Epidermal melanocyte (primary cell): ENCODE measurements around the gene CRB2.

ENCODE experiments used
- DNase-seq: peaks from one replicate; pipeline ENCODE4 v3.0.0; 2011; ENCODE audit warnings: low spot score; ENCODE audit not compliant: insufficient read length

Gene CRB2

DNA sequence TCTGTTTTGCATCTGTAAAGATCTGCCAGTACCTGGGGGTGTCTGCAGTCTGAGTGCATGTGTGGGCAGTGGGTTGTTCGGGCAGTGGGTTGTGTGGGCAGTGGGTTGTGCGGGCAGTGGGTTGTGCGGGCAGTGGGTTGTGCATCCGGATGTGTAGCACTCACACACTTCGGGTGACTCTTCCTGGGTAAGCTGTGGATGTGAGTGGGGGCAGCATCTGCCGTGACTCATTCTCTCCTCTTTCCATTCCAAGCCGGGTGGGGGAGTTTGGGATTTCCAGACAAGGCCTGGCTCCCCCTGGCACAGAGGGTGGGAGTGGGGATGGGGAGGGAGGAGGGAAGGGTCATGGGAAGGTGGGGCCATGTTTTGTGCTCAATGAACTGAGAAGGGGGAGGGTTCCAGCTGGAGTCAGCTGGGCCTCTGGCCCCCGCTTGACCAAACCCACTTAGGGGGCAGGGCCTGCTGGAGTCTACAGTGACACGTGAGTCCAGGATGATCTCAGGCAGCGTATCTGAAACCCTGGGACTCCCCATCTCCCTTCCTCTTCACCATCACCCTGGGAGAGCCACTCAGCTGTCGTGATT lies 8.3 kb downstream of the CRB2 start:
- DNase-seq: no peak

DNA sequence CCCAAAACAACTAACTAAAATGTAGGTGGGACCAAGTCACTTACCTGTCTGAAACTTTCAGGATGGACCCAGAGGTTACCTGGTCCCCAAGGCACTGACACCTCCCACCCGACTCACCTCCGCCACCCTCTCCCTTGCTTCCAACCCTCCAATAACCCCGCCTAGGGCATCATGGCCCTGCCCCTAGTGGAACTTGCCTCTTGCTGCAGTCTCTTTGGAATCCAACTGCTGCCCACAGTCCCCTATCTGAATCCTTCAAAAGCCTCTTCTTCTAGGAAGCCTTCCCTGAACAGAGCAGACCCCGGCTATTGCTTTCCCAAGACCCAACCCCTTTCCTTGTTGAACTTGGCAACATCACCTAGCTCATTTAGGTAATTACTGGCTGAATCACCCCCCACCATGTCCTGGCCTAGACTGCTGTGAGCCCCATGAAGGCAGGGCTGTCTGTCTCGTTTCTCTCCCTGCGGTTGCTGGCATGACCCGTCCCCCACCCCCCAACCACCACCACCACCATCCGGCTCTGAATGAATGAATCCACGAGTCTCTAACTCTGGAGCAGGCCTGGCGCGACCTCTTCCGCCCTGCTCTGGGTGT lies 9.4 kb downstream of the CRB2 start:
- no peak for DNase-seq

DNA sequence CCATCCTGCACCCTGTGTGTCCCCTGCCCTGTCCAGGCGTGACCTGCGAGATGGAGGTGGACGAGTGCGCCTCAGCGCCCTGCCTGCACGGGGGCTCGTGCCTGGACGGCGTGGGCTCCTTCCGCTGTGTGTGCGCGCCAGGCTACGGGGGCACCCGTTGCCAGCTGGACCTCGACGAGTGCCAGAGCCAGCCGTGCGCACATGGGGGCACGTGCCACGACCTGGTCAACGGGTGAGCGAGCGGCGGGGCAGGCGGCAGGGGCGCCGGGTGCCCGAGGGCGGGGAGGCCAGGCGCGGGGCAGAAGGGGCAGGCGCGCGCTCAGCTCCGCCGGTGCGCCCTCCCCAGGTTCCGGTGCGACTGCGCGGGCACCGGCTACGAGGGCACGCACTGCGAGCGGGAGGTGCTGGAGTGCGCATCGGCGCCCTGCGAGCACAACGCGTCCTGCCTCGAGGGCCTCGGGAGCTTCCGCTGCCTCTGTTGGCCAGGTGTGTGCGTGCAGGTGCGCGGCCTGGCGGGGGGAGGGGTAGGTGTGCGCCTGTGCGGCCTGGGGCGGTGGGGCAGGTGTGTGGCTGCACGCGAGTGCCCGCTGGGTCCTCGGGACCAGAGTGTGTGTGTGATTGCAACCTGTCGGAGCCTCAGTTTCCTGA lies 10.0 kb downstream of the CRB2 start:
- DNase-seq: no peak

DNA sequence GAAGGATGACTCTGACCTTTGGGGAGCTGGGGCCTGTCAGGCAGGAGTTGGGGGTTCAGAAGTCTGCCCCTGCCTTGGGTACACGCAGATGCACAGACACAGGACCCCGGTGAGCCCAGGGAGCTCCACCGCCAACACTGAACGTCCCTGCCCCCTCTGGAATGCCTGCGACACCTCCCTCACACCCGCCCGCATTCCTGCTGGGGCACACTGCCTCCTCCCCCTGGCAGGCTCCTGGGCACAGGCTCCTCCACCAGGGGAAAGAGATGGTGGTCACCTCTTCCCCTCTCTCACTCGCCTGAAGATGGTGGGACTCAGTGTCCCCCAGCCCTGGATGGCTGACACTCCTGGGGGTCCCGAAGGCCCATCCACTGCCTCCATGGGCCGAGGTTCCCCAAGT lies 12.0 kb downstream of the CRB2 start:
- DNase-seq: no peak

DNA sequence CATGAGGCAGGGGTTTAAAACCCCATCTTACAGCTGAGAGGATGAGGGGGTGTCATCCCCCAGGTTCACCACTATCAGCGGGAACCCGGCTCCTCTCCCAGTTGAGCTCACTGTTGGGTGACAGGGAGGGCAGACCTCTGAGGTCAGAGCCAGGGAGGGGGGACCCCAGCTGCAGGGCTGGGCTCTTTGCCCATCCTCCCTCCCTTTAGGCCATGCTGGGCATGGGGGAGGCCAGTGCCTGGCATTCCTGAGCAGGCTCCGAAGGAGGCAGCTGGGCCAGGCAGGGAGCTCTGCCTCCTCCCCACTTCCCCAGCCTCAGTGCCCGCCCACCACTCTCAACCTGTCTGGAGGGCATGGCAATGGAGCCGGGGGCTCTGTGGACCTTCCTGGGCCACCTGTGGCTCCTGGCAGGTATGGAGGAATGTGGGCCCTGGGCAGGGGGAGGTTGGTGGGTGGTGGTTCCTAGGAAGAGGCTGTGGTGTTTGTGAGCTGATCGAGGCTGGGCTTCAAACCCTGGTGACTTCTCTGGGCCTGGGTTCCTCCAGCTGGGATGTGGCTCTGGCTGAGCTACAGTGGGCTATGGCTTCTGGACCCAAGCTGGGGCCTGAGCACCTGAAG lies 12.6 kb downstream of the CRB2 start:
- no peak for DNase-seq

DNA sequence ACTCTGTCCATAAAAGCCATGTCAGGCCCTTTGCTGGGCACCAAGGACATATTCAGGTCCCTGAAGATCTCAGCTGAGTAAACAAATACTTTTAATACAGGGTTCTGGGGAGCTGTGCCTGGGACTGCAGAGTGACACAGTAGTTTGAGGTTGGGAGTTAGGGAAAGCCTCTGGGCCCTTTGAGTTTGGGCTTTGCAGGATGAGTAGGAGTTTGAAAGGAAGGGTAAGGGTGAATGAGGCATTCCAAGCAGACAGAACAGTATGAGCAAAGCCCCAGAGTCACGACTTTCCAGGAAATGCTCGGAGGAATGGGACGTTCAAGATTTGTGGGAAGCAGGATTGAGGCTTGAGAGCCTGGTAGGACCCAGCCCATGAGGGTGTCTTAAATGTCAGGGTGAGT lies 13.3 kb downstream of the CRB2 start:
- DNase-seq: no peak

DNA sequence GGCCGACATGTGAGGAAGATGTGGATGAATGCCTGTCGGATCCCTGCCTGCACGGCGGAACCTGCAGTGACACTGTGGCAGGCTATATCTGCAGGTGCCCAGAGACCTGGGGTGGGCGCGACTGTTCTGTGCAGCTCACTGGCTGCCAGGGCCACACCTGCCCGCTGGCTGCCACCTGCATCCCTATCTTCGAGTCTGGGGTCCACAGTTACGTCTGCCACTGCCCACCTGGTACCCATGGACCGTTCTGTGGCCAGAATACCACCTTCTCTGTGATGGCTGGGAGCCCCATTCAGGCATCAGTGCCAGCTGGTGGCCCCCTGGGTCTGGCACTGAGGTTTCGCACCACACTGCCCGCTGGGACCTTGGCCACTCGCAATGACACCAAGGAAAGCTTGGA lies 14.1 kb downstream of the CRB2 start:
- no peak for DNase-seq

DNA sequence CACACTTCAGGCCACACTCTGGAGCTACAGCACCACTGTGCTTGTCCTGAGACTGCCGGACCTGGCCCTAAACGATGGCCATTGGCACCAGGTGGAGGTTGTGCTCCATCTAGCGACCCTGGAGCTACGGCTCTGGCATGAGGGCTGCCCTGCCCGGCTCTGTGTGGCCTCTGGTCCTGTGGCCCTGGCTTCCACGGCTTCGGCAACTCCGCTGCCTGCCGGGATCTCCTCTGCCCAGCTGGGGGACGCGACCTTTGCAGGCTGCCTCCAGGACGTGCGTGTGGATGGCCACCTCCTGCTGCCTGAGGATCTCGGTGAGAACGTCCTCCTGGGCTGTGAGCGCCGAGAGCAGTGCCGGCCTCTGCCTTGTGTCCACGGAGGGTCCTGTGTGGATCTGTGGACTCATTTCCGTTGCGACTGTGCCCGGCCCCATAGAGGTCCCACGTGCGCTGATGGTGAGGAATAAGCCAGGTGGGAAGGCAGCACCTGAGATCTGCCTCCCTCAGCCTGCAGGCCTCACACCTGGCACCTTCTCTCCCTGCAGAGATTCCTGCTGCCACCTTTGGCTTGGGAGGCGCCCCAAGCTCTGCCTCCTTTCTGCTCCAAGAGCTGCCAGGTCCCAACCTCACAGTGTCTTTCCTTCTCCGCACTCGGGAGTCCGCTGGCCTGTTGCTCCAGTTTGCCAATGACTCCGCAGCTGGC lies 14.7 kb downstream of the CRB2 start:
- DNase-seq: no peak

DNA sequence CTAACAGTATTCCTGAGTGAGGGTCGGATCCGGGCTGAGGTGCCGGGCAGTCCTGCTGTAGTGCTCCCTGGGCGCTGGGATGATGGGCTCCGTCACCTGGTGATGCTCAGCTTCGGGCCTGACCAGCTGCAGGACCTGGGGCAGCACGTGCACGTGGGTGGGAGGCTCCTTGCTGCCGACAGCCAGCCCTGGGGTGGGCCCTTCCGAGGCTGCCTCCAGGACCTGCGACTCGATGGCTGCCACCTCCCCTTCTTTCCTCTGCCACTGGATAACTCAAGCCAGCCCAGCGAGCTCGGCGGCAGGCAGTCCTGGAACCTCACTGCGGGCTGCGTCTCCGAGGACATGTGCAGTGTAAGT lies 15.2 kb downstream of the CRB2 start:
- no peak for DNase-seq

DNA sequence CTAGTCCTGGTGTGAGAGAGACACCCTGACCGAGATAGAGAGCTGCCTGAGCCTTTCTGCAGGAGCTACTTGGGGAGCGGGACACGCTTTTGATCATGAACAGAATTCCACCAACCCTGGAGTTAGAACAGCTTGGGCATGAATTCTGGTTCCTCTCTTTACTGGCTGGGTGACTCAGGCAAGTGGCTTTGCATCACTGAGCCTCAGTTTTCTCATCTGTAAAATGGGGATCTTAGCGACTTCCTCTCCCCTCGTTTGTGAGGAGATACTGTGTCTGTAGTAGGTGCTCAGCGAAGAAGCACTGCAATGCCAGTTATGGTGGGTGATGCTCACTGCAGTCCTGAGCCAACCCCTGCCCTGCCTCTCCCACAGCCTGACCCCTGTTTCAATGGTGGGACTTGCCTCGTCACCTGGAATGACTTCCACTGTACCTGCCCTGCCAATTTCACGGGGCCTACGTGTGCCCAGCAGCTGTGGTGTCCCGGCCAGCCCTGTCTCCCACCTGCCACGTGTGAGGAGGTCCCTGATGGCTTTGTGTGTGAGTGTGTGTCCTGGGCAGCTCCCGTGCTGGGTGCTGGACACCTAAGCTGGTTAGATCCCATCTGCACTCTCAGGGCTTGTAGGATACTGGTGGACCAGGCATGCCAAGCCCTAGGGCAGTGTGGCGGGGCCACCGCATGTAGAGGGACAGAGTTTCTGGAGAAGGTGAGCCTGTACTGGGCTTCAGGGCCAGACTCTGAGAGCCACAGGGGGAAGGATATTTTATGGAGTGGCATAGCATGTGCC lies 16.0 kb downstream of the CRB2 start:
- no peak for DNase-seq

DNA sequence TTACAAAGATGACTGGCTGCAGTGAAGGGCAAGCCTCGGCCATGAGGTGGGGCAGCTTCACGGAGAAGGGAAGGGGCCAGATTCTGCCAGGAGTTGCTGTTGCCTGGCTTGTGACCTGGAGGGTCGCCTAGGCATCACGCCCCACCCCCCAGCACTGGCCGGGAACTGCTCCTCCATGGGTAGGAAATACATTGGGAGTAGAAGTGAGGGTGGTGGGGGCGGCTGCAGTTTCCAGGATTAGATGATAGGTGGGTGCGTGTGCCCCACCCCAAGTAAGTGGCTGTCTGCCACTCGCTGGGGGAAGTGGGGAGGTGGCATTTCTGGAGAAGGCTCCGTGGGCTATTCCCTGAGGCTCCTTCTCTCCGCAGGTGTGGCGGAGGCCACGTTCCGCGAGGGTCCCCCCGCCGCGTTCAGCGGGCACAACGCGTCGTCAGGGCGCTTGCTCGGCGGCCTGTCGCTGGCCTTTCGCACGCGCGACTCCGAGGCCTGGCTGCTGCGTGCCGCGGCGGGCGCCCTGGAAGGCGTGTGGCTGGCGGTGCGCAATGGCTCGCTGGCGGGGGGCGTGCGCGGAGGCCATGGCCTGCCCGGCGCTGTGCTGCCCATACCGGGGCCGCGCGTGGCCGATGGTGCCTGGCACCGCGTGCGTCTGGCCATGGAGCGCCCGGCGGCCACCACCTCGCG lies 16.9 kb downstream of the CRB2 start:
- no peak for DNase-seq

DNA sequence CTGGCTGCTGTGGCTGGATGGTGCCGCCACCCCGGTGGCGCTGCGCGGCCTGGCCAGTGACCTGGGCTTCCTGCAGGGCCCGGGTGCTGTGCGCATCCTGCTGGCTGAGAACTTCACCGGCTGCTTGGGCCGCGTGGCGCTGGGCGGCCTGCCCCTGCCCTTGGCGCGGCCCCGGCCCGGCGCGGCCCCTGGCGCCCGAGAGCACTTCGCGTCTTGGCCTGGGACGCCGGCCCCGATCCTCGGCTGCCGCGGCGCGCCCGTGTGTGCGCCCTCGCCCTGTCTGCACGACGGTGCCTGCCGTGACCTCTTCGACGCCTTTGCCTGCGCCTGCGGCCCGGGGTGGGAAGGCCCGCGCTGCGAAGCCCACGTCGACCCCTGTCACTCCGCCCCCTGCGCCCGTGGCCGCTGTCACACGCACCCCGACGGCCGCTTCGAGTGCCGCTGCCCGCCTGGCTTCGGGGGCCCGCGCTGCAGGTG lies 17.5 kb downstream of the CRB2 start:
- no peak for DNase-seq

DNA sequence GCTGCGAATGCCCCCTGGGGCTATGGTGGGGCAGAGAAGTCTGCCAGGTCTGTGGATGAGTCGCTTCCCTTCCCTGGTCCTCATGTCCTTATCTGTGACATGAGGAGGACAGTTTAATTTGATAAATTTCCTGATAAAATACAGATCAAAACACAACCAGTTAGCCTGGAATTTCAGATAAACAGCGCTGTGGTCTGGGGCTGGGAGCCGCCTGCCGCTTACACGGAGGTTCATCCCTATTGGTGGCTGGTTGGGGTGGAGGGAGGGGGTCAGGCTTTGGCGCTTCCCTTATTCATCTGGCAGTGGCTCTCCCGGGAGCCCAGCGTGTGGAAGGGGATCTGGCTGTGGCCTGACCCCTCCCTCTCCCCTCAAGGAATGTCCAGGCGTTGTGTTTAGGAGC lies 17.9 kb downstream of the CRB2 start:
- DNase-seq: no peak

DNA sequence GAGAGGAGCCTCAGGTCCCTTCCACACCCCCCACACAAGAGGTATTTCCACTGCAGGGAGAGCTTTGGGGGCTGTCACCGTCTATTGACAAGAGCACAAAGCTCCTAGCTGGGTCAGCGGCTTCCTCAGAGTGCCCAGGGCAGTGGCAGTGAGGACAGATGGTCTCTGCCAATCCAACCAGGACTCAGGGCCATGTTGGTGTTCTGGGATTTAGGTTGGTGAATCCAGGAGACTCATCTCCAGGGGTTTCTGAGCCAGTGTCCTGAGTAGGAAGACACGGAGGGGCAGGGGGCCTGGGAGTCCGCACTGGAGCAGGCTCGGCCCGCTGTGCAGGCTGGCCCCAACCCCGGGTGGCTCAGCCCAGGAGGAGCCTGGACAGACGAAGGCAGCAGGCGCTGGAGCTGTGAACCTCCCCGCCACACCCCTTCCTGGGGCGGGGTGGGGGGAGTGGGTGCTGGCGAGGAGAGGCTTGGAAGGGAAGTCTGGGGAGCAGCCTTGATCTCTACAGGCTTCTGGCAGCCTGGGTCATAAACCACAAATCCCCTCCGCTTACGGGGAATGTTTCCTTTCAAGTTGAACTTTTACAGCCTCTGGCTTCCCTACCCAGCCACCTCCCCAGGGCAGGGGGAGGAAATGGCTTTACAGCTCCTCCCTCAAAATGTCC lies 19.6 kb downstream of the CRB2 start:
- no peak for DNase-seq

DNA sequence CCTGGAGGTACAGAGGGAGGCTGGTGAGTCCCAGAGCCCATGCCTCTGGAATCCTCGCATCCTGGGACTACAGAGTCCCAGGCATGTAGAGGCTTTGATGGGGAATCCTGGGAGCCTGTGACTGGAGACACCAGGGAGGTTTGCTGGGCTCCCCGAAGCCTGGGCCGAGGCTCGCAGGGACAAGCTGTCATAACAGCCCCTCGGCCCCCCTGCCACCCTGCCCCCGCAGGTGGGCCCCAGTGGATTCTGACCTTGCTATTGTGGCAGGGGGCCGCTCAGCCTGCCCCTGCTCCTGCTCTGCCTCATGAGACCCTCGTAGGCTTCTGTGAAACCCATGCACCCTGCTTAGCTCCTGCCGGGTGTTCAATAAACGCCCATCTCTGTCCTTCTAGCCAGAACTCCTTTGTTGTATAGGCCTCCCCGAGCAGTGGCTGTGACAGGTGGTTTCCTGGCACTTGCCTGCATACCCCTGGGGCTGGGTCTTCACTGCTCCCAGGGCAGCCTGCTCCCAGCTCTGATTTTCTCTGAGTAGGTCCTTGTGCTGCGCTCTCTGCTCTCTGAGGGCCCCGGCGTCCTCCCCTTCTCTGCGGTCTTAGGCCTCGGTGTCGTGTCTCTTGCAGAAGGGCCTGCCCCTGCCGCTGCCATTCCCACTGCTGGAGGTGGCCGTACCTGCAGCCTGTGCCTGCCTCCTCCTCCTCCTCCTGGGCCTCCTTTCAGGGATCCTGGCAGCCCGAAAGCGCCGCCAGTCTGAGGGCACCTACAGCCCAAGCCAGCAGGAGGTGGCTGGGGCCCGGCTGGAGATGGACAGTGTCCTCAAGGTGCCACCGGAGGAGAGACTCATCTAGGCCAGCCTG lies 20.4 kb downstream of the CRB2 start:
- no peak for DNase-seq

DNA sequence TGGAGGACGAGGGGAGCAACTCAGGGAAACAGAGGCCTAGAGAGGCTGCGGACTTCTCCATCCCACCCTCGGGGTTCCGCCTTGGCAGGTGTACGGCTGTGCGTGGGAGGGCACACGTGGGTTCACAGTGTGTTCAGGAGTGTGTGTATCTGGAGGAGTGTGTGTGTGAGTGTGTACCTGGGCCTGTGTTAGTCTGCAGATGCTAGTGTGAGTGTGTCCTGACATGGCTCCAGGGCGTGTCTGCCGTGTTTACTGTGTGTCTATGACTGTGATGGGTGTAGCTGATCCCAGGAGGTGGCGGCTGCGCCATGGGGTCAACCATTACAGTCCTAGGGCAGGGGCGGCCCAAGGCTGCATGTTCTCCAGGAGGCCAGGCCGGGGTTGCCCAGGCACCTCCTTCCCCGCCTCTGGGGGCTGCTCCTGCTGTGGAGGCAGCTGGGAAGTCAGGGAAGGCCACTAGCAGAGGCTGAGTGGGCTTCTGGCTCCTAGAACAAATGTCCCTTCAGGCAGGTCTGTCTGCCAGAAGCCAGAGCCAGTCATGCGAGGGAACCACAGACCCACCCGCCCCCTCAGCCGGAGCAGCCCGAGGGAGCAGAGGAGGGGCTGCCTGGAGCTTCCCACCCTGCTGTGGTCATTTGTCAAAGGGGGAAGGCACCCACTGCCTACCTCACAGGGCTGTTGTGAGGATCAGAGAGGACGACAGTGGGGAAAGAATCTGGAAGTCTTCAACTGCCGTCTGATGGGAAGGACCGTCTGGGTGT lies 21.4 kb downstream of the CRB2 start:
- DNase-seq: no peak

DNA sequence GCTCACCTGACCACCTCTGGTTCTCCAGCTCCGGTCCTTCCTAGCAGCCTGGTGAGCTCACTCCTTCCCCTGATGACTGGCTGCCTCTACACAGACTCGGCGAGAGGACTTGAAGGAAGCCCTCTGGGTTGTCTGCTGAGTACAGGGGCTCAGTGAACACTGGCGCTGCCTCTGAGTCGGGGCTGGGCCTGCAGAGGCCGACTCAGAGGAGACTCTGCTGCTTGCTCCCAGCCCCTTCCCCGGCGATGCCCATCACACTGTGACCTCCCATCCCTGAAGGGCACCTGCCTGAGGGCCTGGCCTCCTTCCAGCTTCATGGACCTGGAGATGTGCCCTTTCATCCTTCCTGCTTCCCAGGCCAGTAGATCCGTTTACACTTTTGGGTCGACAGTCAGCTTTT lies 22.0 kb downstream of the CRB2 start:
- no peak for DNase-seq

DNA sequence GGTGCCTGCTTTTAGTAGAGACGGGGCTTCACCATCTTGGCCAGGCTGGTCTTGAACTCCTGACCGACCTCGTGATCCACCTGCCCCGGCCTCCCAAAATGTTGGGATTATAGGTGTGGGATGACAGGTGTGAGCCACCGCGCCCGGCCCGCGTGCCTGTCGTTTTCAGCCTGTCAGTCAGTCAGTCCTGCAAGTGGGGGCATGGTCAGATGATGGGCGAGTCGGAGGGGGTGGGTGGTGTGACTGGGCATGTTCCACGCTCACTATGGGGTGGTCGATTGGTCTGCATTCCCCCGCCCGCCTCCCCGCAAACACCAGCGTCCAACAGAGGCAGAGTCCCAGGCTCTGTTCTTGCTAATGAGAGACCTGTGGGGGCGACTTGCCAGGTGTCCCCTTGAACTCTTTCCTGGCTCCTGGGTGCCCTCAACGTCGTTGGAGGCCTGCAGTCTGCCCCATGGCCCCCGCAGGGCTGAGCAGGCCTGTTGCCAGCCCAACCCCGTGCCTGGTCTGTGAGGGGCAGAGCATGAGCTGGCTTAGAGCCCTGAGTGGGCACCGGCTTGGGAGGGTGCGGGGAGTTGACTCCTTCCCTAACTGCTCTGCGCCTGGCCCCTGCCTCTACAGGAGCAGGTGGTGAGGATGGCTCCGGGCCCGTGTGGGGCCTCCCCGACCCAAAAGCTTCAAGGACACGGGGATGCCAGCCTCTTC lies 23.1 kb downstream of the CRB2 start:
- no peak for DNase-seq
